ENCODE data around the gene TMIE.
"Not testable (repeated sequence)": the region's sequence is repeated elsewhere in the genome, so short reads cannot be mapped to it uniquely, and the experiment has no call there.

TMIE gene

DNA sequence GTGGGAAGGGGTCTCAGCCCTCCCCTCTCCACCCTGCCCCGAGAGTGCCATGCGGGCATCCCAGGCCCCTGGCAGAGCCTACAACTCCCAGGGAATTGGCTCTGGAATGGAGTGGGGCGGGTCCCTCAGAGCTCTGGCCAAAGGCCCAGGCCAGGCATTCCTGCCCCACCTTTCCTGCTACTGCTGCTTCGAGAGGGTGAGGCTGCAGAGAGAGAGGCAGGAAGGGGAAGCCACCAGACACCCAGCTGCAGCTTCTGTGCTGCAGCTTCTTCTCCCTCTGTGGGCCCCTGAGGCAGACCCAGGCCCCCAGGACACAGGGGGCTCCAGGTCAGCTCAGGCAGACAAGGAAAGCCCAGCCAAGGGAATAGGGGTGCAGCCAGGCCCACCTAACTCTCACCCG, 10.4 kb upstream of the TMIE start:
- no peak for DNase-seq

DNA sequence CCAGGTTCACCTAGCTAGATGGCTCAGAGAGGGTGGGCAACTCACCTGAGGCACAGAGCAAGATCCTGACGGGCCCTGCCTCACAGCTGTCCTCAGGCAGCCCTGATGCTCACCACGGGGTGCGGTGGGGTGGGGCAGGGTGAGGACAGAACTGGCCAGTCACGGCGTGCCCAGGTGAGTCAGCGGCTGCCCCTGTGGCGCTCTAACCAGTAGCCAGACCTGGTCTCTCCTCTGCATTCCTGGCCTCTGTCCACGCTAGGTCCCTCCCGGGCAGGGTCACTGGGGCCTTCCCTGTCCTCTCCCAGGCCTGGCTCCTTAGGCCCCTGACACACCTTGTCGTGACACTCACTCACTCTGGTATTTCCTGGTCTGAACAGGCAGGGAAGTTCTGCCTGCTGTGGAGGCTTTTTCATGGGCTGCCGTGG, 8.6 kb upstream of the TMIE start:
- no peak for DNase-seq

DNA sequence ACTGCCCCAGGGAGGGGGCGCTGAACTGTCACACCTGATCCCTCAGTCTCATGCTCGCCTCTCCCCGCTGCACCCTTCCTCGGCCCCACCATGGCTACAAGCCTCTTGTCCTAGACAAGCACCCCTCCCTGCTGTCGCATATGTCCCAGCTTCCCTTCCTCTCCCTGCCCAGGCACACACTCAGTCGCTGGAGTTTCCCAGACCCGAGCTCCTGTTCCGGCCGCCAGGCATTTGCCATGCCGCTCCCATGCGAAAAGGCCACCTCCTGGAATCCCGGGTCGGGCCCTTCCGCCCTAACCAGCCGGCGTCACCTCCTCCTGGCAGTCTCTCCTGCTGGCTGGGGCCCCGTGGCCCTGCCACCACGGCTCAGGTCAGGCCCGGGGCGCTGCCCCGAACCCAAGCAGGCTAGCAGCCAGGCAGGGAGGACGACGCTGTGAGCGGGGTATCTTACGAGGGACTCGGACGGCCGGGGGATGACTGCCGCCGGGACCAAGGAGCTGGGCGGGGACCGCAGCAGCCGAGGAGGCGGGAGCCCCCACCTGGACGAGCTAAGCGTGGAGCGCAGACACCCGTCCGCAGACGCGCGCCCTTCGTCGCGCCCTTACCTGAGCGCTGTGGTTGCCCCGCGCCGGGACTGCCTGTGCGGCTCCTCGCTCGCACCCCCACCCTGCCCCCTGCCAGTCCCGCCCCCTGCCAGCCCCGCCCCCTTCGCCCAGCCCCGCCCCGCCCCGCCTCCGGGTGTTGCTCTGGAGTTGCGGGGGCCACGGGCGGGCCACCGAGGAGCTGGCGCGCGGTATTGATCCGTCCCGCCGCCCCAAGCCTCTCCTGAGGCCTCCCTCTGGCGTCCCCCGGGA, 7.9 kb upstream of the TMIE start, which contains the start of gene ALS2CL:
ALS2CL (minus strand) TSS at position 642 of the 854 bp plus-strand sequence. CDS start 4,239 bp downstream, outside the sequence.
- DNase-seq = no peak

DNA sequence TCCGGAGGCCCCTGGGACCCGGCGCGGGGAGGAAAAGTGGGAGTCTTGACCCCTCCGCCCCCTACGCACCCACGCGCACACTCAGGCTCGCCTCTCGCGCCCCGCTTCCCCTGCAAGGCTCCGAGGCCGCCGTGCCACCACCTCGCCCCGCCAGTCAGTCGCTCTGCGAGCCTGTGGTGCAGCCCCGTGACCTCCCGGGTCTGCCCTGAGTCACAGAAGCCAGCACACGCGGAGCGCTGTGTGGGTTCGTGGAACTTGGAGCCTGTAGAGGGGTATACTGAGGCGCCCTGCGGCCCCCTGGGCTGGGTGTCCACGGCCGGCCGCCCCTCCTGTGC, 7.3 kb upstream of the TMIE start:
- DNase-seq = no peak

DNA sequence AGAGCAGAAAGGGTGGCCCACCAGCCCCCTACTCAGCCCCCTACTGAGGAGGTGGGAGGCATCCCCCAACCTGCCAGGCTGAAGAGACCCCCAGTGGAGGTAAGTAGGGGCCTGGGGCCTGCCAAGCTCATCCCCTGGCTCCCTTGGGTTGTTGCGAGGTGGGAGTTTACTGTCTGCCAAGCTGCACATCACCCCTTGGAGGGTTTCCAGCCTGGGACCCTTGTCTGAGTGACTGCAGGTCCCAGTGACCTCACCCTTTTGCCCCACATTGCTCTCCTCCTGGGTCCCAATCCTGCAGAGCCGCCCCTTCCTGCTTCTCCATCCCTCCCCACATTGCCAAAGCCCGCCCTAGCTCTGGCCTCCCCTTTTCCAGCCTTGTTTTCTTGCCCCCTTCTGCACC, 6.7 kb upstream of the TMIE start:
- DNase-seq = no peak

DNA sequence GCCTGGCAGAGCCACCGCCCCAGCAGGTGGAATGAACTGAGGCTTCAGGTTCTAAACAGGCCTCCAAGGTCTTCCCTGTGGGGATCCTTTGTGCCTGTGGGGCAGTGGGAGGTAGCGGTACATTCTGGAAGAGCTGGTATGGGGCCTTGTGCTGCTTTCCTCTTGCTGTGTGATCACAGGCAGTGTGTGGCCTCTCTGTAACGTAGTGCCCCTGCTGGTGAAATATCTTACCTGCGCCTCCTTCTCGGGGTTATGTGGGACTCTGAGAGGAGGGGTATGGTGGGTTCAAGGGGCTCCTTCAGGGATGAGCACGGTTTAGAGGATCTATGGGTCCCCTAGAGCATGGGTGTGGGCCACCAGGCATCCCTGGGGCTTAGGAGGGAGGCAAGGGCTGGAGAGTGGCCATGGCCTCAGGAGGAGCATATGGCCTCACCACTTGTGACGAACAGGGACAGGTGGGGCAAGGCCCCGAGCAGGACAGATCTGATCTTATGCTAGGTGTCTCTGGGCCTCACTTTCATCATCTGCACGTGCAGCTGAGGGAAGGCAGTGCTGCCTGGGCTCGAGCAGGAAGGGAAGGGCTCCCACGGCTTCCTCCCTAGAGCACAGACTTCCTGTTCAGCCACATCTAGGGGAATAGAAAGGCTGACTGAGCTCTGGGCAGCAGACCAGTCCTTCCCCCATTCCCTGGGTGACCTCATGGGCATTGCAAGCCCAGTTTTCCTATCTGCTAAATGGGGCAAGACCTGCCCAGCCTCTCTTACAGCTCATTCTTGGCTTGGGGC, 5.8 kb upstream of the TMIE start:
- DNase-seq = no peak

DNA sequence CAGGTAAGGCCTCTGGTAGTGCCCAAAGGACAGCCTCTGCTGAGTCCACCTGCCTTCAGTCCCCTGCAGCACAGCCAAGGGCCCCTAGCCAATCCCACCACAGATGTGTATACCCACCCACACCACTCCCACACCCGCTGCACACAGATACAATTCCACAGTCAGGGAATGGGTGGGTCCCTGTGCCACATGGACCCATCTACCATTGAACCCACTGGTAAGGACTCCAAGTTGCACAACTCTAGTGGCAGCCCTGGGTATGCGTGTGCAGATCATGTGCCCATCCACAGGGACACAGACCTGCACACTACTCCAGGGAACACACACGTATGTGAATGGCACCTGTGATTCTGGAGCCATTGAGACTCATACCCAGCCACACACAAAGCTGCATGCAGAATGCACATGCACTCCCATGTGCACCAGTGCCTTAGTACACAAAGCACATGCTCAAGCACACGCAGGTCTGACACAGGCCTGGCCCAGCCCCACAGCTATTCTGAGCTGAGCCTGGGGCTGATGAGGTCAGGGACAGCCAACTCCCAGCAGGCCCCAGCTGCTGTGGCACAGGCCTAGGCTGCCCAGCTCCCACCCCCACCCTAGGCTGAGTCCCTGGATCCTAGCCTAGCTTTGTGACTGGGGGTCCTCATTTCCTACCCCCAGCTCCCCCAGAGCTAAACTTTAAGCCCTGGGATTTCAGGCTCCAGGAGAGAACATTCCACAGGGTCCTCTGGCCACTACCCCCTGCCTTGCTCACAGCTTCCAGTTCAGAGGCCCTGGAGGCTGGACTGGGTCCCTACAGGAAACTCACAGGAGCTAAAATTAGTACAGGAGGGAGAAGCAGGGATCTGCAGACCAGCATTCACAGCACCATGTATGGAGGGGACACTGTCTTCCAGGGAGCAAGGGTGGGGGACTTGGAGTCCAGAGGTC, 5.0 kb upstream of the TMIE start:
- no peak for DNase-seq

DNA sequence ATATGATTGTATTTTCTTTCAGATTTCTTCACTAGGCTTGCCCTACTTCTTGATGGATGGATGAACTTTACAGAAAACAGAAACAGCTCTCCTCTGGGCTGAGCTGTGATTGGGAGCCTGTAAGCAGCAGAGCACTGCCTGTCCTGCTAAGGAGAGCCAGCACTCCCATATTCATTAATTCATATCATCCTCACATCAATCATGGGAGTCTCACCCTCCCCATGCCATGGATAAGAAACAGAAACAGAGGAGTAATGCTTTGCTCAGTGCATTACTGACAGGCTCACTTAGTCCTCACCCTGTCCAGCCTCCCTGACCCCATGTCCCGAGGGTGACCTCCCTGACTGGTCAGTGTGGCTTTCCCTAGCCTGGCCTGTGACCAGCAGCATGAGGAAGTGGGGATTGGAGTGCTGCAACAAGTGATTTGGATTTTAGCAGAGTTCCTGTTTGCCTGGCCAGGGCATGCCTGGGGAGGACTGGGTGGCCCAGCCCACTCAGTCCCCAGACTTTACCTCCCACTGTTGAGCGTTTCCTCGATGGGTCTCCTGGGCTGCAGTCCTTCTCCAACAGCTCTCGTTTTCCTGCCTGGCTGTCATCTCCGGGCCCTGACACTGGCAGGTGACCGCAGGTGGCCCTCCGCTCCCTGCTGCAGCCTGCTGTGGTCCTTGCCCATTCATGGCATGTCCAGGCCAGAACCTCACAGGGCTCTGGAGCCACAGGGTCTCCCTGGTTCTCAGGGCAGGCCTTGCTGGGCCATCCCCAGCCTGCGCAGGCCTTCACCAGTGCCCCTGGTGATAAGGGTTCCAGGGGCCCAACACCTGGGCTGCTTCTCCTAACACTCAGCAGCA, 1.3 kb upstream of the TMIE start:
- DNase-seq = no peak

DNA sequence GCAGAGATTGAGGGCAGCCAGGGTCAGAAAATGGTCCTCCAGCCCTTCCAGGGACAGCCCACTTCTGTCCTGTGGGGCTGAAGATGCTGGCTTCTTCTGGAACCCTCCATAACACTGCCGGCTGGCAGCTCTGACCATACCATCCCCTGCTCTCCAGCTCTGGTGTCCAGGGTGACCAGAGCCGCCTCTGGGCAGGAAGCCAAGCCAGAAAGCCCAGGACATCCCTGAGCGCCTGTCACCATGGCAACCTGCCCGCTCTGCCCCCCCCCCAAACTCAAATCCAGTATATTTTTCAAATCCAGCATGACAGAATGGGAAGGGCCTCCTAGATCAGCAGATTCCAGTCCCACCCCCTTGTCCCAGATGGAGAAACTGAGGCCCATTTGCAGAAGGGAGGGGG, 420 bp upstream of the TMIE start:
- no peak for DNase-seq

DNA sequence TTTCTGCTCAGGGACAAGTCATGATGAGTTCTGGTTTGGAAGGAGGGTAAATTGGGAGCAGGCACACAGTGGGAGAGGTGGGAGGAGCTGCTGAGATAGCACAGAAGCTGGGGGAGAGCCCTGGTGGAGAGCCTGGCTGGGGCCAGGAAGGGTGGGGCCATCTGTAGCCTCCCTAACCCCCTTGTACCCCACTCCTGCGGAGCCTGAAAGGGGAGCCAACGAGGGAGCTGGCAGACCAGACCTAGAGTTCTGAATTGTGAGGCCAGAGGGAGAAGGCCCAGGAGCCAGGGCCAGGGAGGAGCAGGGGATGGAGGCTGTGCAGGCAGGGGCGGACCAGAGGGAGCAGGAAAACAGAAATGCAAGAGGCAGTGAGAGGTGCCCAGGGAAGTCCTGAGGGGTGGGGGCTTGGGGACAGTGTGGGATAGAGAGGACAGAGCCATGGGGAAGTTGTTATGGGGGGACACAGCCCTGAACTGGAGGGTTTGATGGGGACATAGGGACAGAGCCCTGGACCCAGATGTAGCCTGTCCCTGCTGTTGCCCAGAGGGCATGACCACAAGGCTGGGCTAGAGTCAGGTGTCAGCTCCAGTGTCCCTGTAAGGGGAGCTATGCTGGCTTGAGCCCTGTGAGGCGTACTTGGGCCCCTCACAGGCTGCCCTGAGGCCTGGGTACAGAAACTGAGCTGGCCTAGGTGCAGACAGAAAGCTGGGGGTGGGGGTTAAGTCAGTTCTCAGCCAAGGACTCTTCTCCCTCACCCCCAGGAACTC, 1.2 kb downstream of the TMIE start:
- DNase-seq = no peak

DNA sequence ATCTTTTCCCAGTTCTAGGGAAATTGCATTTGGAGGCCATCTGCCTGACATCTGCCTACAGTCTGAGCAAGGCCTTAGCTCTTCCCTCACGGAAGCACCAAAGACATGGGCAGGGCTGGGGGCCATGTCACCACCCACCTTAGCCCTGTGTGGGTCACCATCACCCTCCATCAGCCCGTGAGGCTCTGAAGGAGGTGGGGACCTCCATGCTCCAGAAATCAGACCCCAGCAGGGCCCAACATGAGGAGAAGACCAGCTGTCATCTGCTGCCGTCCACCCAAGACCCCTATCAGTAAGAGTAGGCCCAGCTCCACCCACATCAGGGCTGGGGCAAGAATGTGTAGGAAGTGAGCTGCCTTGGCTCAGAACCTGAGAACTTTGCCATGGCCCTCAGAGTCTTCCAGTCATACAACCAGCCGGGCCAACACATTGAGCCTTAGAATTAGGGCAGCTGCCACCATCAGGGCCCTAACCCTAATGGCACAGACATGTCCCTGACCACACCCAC, 1.9 kb downstream of the TMIE start:
- no peak for DNase-seq

DNA sequence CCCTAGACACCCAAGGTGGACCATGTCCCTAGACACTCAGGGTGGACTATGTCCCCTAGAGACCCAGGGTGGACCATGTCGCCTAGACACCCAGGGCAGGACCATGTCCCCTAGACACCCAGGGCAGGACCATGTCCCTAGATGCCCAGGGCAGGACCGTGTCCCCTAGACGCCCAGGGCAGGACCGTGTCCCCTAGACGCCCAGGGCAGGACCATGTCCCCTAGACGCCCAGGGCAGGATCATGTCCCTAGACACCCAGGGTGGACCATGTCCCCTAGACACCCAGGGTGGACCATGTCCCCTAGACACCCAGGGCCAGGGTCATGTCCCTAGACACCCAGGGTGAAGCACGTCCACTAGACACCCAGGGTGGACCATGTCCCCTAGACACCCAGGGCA, 3.2 kb downstream of the TMIE start:
- not testable (repeated sequence) for DNase-seq

DNA sequence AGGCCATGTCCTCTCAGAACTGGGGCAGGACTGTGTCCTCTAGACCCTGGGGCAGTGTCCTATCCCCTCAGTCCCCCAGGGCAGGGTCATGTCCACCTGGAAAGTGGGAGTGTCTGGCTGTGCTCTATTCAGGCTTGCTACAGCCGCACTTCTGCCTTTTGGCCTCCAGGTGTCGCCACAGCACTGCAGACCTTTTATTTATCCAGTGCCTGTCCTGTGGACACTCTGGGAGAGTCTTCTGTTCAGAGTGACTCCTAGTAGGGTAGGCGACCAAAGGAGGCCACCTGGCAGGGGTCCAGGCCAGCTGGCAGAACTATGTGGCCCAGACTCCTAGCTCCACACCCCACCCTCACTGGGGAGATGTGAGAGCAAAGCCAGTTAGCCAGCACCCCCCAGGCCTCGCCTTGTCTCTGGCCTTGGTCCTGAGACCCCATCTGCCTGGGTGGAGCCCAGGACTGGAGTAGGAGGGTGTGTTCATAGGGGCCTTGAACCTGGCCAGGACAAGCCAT, 3.9 kb downstream of the TMIE start:
- DNase-seq = peak; percentile 45

DNA sequence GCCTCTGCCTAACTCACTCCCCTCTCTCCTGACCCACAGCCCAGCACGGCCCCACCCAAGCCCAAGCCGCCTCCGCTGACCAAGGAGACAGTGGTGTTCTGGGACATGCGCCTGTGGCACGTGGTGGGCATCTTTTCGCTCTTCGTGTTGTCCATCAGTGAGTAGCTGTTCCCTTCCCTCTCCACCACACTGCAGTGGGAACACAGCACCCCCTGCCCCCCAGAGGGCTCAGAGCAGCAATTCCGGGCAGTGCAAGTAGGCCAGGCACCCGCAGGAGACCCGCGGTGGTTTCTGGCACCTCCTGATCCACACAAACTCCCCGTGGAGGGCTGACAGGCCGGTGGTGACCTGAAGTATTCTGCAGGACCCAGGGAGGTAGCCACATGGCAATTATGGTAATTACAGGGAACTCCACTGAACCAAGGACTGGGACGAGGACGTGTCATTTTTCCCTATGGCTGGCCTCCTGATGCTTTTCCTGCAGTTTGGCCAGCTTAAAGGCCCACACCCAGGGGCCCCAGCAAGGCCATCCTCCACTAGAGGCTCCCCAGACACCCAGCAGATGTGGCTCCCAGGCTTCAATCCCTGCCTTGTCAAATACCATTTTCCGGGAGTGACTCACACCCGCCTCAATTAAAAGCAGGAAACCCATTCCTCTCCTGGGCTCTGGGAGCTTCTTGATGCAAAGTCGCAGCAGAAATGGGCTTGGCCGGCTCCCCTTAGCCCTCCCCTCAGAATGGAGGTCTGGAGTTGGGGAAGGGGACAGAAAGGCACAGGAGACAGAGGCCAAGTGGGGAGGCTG, 4.8 kb downstream of the TMIE start:
- peak; percentile 81 for DNase-seq

DNA sequence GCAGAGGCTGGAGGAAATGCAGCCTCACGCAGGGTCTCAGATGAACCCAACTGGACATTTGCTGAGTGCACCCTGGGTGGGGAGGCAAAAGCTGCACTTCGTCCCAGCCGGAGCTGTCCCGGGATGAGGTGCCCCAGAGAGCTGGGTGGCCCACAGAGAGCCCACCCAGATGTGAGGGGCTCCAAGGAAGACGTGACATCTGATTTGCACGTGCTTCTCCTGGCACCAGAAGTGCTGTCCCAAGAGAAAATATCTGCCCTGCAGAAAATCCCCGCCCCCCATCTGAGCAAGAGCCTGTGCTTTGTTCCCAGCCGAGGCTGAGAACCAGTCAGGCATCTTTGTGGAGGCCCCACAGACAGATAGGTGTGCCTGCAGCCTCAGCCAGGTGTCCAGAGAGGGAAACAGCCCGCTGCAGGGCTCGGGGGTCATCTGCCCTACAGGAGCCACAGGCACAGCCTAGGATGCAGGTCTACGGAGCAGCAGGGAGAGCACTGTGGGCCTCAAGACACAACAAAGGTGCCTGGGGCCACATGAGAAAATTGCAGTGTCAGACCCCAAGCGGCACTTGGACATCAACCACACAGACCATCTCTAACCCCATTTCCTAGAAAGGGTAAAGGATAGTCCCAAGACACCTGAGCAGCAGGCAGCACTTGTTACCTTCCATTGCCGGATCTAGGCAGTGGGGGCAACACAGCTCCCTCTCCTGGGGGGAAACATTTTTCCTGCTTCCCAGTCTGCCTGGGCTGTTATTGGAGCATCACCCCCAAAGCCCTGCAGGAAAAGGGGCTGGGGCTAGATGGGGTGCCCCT, 5.8 kb downstream of the TMIE start:
- no peak for DNase-seq

DNA sequence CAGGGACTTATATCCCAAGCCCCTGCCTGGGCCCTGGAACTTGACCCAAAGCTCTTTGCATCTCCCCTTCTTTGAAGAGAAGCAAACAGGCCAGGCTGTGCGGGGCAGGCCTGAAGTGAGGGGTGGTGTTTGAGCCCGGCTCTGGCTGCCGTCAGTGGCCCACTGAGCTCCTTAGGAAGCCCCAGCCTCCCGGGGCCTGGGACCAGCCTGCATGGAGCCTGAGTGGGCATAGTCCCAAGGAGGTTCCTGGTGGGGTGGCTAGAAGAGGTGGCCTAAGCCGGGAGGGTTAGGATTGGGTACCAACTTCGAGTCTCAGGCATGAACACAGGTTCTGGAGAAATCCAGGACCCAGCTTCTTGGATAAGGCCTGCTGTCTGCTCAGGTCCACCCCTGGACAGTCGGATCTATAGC, 6.4 kb downstream of the TMIE start:
- DNase-seq = no peak

DNA sequence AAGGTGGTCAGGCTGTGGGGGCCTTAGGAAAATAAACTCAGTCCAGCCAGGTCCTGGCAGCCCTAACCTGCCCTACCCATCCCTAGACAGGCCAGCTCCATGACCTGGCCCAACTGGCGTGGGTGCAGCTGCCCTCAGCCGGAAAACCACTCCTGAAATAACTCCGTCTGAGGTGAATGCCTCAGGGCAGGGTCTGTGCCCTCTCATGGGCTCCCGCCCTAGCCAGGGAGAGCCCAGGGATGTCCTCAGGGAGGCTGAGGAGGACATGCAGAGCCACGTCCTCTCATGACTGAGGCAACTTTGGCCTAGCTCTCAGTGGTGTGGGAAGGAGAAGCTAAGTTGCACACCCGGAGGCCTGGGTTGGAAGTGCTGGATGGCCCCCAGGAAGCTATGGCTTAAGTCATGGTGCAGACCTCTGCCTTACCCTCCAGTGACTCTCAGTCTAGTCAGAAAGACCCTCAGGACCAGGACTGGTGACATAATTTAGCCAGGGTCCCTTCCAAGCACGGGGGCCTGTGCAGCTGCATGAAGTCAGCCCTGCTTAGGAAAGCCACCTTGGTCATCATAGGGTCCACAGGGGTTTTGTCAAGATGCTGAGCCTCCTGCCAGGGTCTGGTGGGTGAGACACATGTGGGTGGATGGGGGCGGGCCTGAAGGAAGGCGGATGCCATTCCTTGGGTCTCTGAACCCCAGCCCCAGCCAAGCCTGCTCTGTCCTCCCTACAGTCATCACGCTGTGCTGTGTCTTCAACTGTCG, 7.4 kb downstream of the TMIE start:
- DNase-seq = no peak

DNA sequence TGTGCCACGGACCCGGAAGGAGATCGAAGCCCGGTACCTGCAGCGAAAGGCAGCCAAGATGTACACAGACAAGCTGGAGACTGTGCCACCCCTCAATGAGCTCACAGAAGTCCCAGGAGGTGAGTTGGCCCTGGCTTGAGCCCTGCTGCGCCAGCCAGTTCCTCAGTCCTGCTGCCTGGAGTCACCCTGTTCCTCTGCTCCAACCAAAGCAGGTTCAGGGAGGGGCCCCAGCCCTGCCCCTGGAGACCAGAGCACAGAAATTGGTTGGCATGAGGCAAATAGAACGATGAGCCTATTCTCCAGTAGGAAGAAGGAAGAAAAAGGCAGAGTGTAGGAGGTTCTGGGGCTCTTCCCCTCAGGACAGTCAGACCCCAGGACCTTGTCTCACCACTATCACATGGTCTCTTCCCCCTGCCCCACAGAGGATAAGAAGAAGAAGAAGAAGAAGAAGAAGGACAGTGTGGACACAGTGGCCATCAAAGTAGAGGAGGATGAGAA, 8.0 kb downstream of the TMIE start:
- DNase-seq = no peak

Data from HCEC 1CT (cell line).